CD4-positive, alpha-beta T cell treated with Interleukin-2 at 100 ng/mL for 4 hours (primary cell): Measurements from ENCODE around the gene CDKN2A.

ENCODE experiments used
- DNase-seq: peaks from one replicate; pipeline ENCODE4 v3.0.0-alpha.2; 2020; ENCODE audit warnings: low spot score

The CDKN2A gene

DNA sequence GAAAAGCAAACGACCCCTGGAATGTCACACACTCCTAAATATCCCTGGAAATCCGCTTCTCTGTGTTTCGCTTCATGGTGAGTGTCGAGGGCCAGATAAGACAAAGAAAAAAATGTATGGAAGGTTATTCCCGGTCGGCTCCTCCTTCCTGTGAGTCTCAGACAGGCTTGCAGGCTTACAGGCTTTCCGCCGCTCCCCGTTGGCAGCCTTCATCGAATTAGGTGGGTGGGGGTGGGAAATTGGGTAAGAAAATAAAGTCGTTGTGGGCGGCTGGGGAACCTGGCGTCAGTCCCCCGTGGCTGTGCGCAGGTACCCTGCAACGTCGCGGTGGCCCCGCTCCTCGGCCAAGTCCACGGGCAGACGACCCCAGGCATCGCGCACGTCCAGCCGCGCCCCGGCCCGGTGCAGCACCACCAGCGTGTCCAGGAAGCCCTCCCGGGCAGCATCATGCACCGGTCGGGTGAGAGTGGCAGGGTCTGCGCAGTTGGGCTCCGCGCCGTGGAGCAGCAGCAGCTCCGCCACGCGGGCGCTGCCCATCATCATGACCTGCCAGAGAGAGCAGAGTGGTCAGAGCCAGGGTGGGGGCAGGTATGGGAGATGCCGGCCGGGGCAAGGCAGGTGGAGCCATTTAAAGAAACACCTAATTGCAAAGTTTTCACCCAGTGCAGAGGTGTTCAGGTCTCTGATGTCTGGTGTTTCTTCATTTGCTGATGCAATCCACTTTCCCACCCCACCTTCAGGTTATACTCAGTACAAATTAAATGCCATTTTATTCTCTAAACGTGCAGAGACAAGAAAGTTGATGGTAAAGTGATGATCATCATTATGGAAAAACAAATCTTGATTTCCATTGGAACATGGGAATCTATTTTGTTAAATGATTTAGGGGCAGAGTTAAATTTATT is 11.8 kb upstream of the CDKN2A start:
- no peak for DNase-seq

DNA sequence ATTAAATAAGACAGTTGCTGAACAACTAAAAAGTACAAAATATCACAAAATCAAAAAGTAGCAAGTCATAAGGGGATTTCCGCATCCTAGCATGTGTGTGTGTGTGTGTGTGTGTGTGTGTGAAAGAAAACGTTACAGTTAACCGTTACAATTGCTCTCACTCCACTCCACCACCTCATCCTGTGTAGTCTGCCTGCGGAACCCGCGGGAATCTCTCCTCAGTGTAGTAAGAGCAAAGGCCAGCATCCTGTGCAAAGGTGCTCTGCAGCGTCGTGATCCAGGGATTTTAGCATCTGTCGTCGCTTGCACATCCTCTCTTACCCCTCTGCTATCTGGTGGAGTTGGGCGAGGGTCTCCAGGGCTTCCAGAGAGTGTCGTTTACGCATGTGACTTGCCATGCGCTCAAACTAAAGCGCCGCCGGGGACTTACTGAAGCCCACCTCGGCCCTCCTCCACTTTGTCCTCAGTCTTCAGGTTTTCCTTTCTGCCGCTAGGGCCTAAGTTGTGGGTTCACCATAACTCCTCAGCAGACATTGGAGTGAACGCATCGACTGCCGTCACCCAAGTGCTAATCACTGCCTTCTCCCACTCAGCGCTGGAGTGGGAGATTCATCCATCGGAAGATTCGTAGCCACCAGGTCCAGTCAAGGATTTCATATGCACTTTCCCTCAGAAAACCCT is 11.0 kb upstream of the CDKN2A start:
- peak; percentile 35 for DNase-seq

GRCh38 chr9:22002038-22002437 is 7.8 kb upstream of the CDKN2A start:
- no peak for DNase-seq

DNA sequence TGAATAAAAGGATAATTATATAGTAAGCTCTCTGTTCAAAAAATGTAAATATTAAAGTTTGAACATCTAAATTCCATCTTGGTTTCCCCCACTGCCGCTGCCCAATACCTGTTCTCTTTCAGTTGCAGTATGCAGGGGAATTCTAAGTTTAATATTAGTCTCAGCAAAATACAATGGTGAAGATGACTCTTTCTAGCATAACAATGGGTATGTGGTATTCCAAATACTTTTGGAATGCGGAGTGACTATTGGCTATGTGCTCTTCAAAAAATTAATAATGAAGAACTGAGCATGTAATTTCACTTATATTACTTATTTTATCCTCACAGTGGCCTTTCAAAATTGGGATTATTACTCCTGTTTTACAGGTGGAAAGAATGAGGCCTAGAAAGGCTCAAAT is 3.8 kb upstream of the CDKN2A start:
- no peak for DNase-seq

GRCh38 chr9:21997480-21997879 is 3.3 kb upstream of the CDKN2A start:
- no peak for DNase-seq

DNA sequence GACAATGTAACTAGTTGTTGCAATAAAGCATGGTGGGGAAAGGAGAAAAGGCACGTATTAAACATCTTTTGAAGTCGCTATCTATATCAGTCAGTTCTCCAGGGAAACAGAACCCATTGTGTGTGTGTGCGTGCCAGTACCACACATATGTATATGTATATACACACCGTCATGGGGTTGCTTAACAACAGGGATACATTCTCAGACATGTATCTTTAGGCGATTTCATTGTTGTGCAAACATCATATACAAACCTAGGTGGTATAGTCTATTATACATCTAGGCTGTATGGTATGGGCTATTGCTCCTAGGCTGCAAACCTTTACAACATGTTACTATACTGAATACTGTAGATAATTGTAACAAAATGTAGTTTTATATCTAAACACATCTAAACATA is 2.7 kb upstream of the CDKN2A start:
- DNase-seq, result no peak

GRCh38 chr9:21996438-21996837 is 2.2 kb upstream of the CDKN2A start:
- no peak for DNase-seq

DNA sequence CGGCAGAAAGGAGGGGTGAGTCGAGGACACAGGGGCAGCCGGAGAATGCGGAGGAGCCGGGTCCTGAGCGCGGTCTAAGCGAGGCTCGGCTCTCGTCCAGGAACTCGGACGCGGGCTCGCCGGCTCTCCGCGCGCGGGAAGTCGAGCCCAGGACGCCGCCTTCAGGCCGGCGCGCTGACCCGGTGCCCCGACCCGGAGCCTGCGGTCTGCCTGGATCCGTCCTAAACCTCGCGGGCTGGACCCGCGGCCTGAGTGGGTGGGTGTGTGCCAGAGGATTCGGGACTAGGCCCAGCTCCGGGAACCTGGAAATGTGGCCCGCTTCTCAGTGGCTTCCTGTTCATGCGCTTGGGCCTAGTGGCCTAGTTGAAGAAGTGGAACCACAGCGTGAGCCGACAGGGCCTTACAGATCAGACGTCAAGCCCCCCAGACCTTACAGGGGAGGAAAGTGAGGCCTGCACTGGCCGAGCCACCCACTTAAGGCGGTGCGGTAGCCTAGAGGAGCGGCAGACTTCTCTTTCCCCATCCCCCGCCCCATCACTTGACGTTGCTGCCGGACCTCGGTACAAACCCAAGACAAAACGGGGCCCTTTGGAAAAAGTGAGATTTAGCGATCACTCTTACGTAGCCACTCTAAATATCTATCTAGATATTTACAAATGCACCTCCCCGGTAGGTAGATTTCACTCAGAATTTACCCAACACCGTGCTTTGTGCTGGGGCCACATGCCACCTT is 1.6 kb upstream of the CDKN2A start:
- DNase-seq, result peak; percentile 21

GRCh38 chr9:21995006-21995665 is 944 bp upstream of the CDKN2A start:
- peak; percentile 82 for DNase-seq

GRCh38 chr9:21994556-21995005 is 389 bp upstream of the CDKN2A start, which contains the start of gene CDKN2B-AS1:
Gene CDKN2B-AS1, plus strand, starts transcription at chr9:21994791.
- DNase-seq, result no peak

DNA sequence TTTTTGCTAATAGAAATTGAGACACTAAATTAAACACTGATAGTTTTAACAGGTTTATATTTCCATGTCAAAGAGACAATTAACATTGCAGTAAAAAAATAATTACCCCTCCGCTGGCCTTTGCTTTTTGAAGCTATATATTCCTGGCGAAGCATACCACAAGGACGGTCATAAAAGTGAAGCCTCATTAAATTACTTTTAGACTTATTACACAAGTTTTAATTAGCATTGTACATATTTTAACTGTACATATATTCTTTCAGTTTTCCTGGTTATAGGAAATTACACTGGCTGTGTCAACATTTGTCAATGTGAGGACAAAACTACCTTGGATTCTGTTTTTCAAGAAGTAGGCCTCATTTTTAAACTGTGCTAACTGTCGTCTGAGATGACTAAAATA is 1.2 kb downstream of the CDKN2A start:
- DNase-seq, result no peak

- DNase-seq, result no peak
These were observed 2.9 kb downstream of the CDKN2A start for GRCh38 chr9:21991072-21991959.

GRCh38 chr9:21989440-21990189 is 4.6 kb downstream of the CDKN2A start:
- no peak for DNase-seq

GRCh38 chr9:21988056-21988990 is 5.9 kb downstream of the CDKN2A start:
- no peak for DNase-seq

DNA sequence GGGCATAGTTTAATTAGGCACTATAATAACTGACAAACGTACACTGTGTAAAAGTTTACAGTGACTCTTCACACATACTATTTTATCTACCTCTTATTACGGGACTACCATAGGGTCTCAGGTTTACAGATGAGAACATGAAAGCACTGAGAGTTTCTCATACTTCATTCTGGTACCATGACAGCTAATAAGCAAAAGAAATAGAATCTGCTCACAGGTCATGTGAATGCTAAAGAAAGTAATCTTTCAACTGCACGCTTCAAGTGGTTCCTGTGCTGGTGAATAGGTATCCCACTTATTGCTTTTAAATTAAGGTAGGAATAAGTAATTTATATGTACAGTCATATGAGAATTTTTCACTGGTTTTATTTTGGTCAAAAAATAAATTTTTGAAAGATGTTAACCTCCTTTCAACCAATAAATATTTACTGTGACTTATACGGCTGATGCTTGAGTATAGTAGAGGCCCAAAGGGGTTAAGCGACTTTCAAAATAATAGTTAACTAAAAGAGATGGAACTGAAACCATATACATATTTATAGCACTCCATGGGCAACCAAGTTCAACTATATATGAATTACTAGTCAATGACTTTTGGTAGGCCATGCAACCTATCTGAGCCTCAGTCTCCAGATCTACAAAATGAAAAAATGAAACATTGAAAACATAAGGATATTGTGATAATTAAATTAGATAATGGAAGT is 8.1 kb downstream of the CDKN2A start:
- no peak for DNase-seq

- DNase-seq, result no peak
These were observed 10.1 kb downstream of the CDKN2A start for GRCh38 chr9:21984101-21984500.

DNA sequence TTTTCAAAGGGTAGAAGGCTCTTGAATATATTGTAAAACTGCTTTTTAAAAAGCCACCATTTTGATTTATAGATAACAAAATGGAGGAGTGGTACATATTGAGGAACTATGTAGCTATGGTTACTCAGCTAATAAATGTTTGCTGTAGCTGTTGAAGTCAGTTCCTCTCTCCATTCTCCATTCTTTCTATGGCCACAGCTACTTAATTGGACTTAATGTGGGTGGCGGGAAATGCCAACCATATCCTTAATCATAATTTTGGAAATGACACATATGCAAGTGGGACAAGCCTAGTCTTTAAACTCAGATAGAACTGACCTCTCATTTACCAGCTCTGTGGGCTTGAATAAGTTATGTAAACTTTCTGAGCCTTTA is 10.6 kb downstream of the CDKN2A start:
- DNase-seq, result no peak

- no peak for DNase-seq
These were observed 11.2 kb downstream of the CDKN2A start for GRCh38 chr9:21982861-21983560.
